GM18907 (cell line): ENCODE results near the gene RACK1.
A peak's percentile ranks its signal among the peaks of the same experiment; 100 is the strongest.

Experiments
- ATAC-seq: cut with Tn5 transposase; IDR thresholded peaks from one replicate; pipeline ENCODE4 v1.9.1; 2021; ENCODE audit warnings: mild to moderate bottlenecking, moderate library complexity; ENCODE audit not compliant: unreplicated experiment

RACK1 gene

DNA sequence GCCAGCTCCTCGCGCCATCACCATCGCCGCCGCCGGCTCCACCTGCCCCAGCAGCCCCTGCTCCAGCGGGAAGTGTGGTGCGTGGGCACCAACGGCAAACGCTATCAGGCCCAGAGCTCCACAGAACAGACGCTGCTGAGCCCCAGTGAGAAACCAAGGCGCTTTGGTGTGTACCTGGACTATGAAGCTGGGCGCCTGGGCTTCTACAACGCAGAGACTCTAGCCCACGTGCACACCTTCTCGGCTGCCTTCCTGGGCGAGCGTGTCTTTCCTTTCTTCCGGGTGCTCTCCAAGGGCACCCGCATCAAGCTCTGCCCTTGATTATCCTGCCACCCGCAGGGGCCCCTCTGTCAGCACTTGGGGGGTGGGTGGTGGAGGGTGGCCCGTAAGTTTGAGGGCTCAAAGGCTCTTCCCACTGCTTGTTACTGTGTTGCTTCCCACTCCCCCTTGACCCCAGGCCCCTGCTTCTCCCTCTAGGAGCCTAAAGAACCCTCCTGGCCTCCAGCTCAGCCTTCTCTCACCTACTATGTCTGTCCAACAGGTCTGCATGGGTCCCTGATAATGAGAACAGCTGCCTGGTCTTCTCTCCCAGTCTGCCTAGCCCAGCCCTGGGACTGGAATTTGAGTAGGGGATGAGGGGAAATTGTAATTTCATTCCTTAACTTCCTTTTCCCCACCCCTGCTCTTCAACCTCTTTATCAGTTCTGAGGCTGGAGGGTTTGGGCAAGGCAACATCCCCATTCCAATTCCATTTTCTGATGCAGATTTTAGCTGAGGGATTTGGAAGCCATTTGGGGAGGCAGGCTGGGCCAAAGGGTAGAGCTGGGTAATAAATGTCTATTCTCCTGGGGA, 9.0 kb downstream of the RACK1 start:
- no peak for ATAC-seq

DNA sequence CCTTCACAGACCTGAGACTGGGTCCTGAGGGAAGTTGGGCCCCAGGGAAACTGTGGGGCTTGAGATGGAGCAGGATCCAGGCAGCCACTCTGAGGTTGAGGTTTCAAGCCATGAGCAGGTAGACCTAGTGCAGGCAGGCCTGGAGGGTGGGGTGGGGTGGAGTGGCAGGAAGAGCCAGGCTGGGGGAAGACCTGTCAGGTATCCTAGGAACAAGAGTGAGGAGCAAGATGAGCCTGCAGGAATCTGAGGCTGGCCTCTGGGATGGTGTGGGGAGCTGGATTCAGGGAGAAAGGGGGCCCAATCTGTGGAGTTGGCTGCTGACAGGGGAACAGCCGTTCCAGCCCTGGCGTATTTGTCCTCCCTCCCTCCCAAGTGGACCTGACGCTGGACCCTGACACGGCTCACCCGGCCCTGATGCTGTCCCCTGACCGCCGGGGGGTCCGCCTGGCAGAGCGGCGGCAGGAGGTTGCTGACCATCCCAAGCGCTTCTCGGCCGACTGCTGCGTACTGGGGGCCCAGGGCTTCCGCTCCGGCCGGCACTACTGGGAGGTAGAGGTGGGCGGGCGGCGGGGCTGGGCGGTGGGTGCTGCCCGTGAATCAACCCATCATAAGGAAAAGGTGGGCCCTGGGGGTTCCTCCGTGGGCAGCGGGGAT, 9.8 kb downstream of the RACK1 start:
- ATAC-seq = no peak

DNA sequence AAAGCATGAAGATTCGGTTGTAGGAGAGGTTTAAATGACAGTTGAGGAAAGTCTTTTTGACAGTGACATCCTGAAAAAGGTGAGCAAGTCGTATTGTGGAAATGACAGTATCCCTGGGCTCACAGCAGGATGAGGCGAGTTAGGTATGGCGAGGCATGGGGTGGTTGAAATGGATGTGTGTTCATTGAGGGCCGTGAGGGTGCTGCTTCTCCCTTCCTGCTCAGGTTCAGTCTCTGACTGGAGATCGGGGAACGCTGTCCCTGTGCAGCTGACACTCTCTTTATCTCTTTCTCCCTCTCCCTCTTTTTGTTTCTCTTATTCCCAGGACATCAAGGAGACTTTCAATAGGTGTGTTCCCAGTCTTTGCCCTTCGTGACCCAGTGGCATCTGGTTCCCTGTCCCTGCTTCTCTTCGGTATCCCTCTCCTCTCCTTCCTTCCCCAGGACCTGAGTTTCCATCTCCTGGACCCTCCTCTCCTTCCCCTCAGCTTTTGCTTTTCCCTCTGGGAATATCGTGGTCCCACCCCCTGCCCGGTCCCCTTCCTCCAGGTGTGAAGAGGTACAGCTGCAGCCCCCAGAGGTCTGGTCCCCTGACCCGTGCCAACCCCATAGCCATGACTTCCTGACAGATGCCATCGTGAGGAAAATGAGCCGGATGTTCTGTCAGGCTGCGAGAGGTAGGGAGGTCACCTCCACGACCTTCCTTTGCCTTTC, 10.5 kb downstream of the RACK1 start:
- no peak for ATAC-seq

DNA sequence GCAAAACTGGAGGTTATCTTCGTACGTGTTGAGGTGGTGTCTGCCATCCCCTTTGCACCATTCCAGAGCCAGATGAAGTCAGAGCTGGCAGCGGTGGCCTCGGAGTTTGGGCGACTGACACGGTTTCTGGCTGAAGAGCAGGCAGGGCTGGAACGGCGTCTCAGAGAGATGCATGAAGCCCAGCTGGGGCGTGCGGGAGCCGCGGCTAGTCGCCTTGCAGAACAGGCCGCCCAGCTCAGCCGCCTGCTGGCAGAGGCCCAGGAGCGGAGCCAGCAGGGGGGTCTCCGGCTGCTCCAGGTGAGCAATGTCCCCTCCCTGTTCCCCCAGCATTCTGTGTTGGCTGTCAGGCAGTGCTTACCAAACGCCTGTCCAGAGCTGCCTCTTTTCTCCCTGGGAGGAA, 11.1 kb downstream of the RACK1 start:
- ATAC-seq = no peak

DNA sequence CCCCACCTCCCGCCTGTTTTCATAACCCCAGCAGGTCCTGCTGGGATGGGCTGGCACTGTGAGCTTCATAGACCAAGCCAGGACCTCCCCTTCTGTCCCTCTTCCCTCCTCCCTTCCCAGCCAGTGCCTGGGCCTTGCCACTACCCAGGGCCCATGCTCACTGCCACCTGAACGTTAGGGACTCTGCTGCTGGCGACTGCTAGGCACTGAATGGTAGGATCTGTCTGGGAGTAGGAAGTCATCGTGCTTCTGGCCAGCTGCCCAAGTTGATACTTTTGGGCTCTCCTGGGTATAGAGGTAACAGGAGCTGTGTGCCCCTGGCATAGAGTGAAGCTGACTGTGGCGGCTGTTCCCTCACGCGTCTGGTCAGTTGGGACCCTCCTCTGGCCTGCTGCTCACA, 12.3 kb downstream of the RACK1 start:
- ATAC-seq = no peak

DNA sequence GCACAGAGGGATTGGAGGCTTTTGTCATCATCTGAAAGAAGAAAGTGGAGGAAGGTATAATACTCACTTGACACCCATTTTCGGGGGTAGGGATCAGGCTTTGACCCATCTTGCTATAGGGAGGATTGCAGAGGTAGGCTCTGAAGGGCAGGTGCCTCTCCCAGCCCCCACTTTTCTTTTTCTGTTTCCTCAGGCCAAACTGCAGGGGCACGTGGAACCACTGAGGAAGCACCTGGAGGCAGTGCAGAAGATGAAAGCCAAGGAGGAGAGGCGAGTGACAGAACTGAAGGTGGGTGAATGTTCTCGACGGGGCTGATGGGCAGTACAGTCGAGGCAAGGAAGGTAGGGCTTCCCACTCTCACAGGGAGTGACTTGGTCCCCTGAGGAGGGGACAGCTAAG, 13.2 kb downstream of the RACK1 start:
- no peak for ATAC-seq

DNA sequence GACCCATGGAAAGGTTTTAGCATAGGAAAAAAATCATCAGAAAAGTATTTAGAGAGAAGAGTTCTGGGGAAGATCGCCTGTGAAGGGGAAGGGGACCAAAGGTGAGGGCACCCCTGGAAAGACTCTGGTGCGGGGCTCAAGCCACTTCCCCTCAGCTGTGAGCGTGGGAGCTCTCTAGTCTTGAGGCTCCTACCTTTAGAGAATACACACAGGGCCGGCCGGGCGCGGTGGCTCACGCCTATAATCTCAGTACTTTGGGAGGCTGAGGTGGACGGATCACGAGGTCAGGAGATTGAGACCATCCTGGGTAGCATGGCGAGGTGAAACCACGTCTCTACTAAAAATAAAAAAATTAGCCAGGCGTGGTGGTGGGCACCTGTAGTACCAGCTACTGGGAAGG, 13.7 kb downstream of the RACK1 start:
- no peak for ATAC-seq

DNA sequence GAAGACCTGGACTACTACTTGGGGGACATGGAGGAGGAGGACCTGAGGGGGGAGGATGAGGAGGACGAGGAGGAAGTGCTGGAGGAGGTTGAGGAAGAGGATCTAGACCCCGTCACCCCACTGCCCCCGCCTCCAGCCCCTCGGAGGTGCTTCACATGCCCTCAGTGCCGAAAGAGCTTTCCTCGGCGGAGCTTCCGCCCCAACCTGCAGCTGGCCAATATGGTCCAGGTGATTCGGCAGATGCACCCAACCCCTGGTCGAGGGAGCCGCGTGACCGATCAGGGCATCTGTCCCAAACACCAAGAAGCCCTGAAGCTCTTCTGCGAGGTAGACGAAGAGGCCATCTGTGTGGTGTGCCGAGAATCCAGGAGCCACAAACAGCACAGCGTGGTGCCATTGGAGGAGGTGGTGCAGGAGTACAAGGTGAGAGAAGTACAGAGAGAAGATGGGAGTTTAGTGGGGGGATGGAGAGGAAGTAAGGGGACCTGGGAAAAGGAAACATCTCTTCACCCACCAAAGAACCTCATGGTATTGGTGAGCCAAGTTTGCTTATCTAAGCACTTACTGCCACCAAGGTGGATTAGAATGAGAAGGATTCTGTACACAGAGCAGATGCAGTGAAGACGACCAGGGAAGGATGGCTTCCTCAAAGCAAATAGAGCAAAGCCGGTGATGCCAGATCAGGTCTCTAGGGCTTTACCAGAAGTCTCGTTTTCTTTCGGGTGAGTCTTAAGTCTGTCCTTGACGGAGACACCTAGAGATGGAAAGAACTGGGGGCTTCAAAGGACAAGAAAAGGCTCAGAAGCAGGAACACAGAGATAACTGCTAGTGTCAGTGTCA, 19.1 kb downstream of the RACK1 start:
- no peak for ATAC-seq

DNA sequence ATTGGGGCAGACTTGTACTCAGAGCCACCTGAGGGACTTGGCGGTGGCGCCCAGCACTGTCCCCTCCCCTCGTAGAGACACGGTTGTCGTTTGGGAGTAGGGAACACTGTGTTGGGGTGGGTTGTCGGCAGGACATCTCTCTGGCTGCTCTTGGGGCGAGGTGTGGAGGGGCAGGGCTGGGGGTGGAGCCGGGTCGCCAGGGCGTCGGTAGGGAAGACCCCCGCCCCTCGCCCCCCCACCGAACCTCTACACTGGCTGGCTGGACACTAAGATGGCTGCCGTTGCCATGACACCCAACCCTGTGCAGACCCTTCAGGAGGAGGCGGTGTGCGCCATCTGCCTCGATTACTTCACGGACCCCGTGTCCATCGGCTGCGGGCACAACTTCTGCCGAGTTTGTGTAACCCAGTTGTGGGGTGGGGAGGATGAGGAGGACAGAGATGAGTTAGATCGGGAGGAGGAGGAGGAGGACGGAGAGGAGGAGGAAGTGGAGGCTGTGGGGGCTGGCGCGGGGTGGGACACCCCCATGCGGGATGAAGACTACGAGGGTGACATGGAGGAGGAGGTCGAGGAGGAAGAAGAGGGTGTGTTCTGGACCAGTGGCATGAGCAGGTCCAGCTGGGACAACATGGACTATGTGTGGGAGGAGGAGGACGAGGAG, 19.8 kb downstream of the RACK1 start:
- peak; percentile 0 for ATAC-seq

DNA sequence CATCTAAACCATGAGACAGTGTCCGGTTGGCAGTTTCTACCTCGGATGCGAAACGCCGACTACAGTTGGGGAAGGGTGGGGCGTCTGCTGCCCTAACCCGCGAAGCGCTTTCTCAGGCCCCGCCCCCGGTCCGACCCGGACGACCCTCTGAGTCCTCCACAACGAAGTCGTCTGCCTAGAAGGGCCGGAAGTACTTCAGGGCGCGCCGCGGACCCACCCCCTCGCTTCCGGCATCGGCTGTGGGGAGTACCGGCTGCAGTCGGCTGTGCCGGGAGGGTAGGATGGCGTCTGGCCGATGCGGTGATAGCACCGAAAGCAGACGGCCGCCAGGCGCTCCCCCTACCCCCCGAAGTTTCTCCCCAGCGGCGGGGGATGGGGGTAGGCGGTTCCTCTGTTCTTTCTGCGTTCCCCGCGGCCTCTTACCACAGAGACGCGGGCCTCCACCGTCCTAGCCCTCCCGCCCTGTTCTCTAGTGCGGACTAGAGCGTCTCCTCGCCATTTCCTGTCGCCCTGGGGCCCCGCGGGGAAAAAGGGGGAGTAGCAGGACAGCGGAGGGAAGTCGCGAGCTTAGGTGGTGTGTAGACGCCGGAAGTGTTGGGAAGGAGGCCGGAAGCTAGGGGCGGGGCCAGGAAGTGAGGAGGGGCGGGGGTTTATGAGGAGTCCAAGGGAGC, 20.5 kb downstream of the RACK1 start, which contains the start of gene TRIM41:
TSS of gene TRIM41 (plus strand) at position 224 of the 671 bp plus-strand sequence. CDS start 719 bp downstream, outside the sequence.
- peak; percentile 70 for ATAC-seq

DNA sequence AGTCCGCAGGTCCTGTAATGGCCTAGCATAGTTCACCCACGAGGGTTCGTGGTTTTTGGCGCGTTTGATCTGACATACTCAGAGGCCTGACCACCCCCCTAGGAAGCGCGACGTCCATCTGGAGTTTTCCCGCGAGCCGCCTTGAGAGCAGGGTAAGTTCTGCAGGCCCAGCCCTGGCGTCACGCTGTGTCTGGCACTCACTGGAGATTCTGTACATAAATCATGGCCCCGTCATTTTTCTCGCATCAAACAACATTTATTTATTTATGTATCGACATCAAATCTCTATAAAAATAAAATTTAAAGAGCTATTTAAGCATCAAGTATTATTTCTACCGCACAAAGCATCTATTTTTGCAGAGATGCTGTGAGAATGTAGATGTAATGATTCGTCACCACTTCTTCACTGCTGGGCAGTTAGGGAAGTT, 21.1 kb downstream of the RACK1 start:
- peak; percentile 3 for ATAC-seq

DNA sequence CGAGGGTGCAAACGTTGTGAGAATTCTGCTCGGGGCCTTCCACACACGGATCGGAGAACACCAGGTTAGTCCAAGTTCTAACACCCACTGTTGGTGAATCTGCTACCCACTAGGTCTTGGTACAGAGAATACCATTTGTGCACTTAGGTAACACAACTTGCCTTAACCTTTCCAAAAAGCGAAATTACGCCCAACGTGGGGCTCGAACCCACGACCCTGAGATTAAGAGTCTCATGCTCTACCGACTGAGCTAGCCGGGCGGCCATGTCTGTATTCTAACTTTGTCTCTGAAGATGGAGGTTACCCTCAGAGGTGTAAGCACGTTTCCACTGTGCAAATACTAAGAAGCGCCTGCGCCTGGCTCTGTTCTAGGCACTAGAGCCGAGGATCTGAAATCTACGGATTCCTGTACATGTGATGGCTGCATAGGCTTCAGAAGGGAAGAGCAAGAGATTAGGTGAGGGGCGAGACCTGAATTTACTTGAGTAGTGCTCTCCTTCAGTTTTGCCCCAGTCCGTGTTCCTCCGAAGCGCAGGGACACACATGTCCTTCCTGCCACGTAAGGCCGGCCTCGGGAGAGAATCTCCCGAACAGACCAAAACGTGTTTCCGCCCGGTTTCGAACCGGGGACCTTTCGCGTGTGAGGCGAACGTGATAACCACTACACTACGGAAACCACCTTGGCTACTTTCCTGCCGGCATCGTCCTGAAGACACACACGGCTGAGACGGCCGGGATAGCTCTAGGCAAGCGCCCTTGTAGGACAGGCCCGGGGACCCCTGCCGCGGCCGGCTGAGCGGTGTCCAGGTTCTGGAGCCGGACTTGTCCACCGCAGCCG, 21.7 kb downstream of the RACK1 start:
- ATAC-seq = peak; percentile 37

DNA sequence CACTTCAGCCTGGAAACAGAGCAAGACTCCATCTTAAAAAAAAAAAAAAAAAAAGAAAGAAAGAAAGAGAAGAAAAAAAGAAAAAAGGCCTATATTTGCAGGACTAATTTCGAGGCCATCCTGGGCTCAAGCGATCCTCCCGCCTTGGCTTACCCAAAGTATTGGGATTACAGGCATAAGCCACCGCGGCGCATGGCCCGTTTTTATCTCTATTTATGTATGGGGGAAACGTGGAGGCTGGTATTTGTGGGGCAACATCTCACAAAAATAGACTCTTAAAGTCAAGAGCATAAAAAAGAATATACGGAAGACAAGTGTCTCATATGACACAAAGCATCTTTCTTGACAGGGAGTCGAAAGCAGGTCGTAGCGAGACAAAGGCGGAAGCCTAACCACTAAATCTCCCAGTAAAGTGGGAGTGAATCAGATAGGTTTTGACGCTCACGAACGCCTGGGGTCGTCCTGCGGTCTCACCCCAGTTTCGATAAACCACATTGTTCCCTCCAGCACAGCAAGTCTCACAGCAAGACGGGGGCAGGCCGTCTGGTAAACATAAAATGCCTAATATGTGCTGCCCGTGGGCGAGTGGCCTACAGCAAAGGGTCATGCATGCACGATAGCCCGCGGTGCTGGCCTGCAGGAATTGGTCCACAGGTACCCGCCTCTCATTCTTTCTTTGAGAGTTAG, 22.5 kb downstream of the RACK1 start:
- no peak for ATAC-seq

DNA sequence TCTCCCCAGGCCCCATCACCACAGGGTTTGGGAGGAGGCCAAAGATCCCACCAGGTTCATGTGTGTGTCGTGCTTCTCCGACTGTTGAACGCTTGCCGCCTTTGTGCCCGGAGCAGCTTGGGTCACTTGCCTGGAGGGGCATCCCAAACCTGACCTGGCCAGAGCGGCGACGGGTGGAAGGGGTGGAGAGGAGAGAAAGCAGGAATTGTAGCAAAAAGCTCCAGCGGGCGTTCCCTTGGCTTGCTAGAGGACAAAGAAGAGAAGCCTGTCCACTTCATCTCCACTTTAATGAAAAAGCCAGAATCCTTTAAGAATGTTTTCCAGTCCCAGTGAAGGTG, 23.6 kb downstream of the RACK1 start:
- no peak for ATAC-seq

DNA sequence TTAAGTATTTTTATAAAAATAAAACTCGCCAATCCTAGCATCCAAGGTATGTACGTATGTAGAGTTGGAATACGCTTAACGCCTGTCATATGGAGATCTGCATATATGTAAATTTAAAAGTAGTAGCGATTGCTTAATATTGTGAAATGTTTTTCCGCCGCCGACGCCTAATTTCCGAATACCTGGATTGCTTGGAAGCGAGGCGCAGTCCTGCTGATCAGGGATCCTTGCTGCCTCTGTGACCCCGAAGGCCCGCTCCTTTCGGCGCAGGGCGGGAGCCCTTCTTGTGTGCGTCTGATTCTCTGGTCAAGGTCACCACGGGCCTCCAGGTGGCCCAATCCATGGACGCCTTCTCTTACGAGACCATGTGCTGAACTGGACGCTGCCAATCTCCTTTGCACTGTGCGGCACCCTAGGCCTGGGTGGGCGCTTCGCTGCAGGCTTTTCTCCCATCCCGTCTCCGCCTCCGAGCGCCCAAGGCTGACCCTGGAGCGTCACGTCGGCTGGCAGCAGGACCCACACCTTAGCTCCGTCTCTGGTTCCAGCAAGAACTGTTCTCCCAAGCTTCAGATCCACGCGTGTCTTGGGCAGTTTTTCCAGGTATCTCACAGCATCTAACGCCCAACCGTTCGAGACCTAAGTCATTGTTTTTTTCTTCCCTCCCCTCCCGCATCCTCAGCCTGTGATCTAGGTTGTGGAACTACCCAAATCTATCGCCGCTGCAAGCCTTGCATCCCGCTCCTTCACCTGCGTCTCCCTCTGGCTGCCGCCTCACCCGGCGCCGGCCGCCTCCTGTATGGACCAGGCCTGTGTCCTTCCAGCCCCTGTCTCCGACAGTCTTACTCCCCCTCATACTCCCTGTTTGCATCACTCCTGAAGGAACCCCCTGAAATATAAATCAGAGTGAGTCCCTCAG, 24.2 kb downstream of the RACK1 start:
- ATAC-seq = no peak

DNA sequence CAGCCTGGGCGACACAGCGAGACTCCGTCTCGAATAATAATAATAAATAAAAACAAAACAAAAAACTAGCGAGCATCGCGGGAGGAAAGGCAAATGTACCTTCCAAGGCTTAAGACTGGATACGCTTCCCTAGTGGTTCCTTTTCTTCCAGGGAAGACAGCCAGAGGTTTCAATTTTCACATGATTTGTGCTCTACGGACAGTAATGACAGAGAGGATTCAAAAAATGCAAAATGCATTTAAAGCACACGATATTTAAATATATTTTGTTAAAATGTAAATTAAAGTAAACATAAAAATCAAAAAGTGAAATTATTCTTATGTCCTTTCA, 24.9 kb downstream of the RACK1 start:
- no peak for ATAC-seq

DNA sequence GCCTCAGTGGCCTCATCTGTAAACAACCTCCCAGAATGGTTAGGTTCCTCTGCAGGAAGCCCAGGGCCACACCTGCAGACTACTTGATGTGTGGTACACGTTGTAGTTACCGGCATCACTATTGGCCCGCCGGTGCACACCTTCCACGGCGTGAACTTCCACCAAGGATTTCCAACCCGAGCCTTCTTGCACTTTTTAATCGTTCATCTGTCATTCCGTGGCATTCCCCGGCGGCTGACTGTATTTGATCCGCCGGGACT, 26.0 kb downstream of the RACK1 start:
- ATAC-seq = peak; percentile 19
